Measurements from ENCODE around the gene KRTAP4-3. TPM values are rescaled to one million over a fixed set of nuclear protein-coding genes. Genes with fewer than 3 reads are reported as not detected.

KRTAP4-3 gene
- total and polyA plus RNA-seq, 2 donors from 2014 or later: not detected

DNA sequence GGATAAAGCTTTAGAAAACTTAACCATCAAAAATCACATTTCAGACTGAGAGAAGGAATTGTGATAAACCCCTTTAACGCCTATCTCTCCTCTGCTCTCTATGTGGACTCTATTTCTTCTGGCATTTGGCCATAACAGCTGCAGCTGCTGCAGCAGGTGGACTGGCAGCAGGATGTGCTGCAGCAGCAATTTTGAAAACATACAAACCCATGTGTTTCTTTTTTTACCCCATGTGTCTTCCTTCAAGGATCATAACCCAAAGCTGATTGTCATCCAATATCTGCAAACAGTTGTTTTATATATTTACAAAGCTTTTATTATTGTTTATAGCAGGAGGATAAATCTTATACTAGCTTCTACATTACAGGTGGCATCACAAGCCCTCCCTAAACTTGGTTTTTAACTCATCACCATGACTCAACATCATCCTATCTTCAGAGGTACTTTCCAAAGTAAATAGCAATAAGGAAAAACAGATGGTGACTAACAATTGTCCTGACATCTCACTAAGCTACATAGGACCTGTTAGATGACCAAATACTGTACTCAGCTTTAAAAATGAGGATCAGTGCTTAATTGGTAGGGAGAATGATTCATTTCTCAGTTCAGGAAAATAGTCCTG lies 43.9 kb upstream of the KRTAP4-3 start:
- H3K9ac ChIP-seq (ENCODE audit: low read length in 3 of 3): no peak overlapping the region
- intact Hi-C loops (cut with DNase I): no loop called here
- no peaks in the 10 kb centered on the region for H3K4me1 ChIP-seq (ENCODE audit: control insufficient read depth in 2 of 3, insufficient read depth in 2 of 3, low read depth in 1 of 3, low read length in 3 of 3)
- H3K9me3 ChIP-seq (ENCODE audit: control insufficient read depth in 2 of 3, insufficient read depth in 1 of 3, low read length in 3 of 3): no peaks in the 10 kb centered on the region
- no peak overlapping the region for H3K27ac ChIP-seq (ENCODE audit: low read depth in 2 of 2, low read length in 2 of 2)
- H3K4me3 ChIP-seq (ENCODE audit: low read length in 3 of 3): no peak overlapping the region
- H3K36me3 ChIP-seq (ENCODE audit: control insufficient read depth in 2 of 3, insufficient read depth in 3 of 3, low read length in 3 of 3): no peaks in the 10 kb centered on the region
- DNase-seq (peak in 1 of 5 donors; percentile 8), FAIRE-seq (no peak)
- TF ChIP-seq, protein P1, sequence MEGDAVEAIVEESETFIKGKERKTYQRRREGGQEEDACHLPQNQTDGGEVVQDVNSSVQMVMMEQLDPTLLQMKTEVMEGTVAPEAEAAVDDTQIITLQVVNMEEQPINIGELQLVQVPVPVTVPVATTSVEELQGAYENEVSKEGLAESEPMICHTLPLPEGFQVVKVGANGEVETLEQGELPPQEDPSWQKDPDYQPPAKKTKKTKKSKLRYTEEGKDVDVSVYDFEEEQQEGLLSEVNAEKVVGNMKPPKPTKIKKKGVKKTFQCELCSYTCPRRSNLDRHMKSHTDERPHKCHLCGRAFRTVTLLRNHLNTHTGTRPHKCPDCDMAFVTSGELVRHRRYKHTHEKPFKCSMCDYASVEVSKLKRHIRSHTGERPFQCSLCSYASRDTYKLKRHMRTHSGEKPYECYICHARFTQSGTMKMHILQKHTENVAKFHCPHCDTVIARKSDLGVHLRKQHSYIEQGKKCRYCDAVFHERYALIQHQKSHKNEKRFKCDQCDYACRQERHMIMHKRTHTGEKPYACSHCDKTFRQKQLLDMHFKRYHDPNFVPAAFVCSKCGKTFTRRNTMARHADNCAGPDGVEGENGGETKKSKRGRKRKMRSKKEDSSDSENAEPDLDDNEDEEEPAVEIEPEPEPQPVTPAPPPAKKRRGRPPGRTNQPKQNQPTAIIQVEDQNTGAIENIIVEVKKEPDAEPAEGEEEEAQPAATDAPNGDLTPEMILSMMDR (IDR thresholded peaks at IDR 0.05; ENCODE audit: borderline replicate concordance, extremely low read depth, insufficient read depth): no peak
- no peaks in the 10 kb centered on the region for H3K27me3 ChIP-seq (ENCODE audit: control insufficient read depth, insufficient read depth, low read length)

DNA sequence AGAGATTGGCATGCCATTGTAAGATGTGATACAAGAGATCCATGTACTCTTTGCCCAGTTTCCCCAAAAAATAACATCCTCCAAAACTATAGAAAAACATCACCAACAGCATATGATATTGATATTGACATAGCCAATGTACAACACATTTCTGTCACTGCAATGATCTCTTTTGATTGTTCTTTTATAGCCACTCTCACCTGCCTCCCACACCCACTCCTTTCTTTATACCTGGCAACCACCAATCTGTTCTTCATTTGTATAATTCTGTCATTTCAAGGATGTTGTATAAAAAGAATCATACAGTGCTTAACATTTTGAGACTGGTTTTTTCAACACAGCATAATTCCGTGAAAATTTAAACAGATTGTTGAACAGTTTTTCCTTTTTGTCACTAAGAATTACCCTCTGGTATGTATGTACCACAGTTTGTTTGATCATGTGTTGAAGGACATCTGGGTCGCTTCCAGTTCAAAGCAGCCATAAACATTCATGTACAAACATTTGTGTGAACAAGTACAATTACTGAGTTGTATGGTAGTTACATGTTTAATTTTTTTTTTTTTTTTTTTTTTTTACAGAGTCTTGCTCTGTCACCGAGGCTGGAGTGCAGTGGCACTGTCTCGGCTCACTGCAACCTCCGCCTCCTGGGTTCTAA lies 31.5 kb upstream of the KRTAP4-3 start:
- TF ChIP-seq, protein P1 (IDR thresholded peaks at IDR 0.05; ENCODE audit: borderline replicate concordance, extremely low read depth, insufficient read depth): no peak
- Histone ChIP-seq H3K4me3 (ENCODE audit: low read length in 3 of 3) (no peak overlapping the region), H3K9me3 (ENCODE audit: control insufficient read depth in 2 of 3, insufficient read depth in 1 of 3, low read length in 3 of 3) (no peaks in the 10 kb centered on the region), H3K27me3 (ENCODE audit: control insufficient read depth, insufficient read depth, low read length) (no peaks in the 10 kb centered on the region), H3K36me3 (ENCODE audit: control insufficient read depth in 2 of 3, insufficient read depth in 3 of 3, low read length in 3 of 3) (no peaks in the 10 kb centered on the region), H3K27ac (ENCODE audit: low read depth in 2 of 2, low read length in 2 of 2) (no peak overlapping the region), H3K9ac (ENCODE audit: low read length in 3 of 3) (no peak overlapping the region), H3K4me1 (ENCODE audit: control insufficient read depth in 2 of 3, insufficient read depth in 2 of 3, low read depth in 1 of 3, low read length in 3 of 3) (no peaks in the 10 kb centered on the region)
- no peak for FAIRE-seq
- intact Hi-C loops (cut with DNase I): no loop called here
- DNase-seq: no peak

DNA sequence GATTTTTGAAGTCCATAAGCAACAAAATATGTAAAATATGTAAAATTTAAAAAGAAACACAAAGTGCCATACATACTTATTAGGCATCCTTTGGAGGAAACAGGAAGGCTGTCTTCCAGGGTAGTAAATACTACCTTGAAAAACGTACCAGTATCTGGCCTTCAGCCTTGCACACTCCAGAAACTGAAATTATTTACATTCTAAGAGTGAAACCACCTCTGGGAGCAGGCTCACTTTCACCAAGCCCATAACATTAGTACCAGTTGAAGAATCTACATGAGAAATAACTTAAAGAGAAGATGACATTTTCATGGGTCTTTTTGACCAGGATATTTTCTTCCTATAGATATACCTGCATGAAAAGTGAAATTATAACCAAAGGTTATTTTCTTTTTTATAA lies 28.0 kb upstream of the KRTAP4-3 start:
- no peaks in the 10 kb centered on the region for H3K9me3 ChIP-seq (ENCODE audit: control insufficient read depth in 2 of 3, insufficient read depth in 1 of 3, low read length in 3 of 3)
- H3K4me1 ChIP-seq (ENCODE audit: control insufficient read depth in 2 of 3, insufficient read depth in 2 of 3, low read depth in 1 of 3, low read length in 3 of 3): no peaks in the 10 kb centered on the region
- no peak for FAIRE-seq
- TF ChIP-seq, protein P1 (IDR thresholded peaks at IDR 0.05; ENCODE audit: borderline replicate concordance, extremely low read depth, insufficient read depth): no peak
- no peaks in the 10 kb centered on the region for H3K27me3 ChIP-seq (ENCODE audit: control insufficient read depth, insufficient read depth, low read length)
- H3K27ac ChIP-seq (ENCODE audit: low read depth in 2 of 2, low read length in 2 of 2): no peak overlapping the region
- H3K9ac ChIP-seq (ENCODE audit: low read length in 3 of 3): no peak overlapping the region
- intact Hi-C loops (cut with DNase I): no loop called here
- H3K4me3 ChIP-seq (ENCODE audit: low read length in 3 of 3): no peak overlapping the region
- no peaks in the 10 kb centered on the region for H3K36me3 ChIP-seq (ENCODE audit: control insufficient read depth in 2 of 3, insufficient read depth in 3 of 3, low read length in 3 of 3)
- no peak for DNase-seq
